CD4-positive, alpha-beta T cell treated with Interleukin-12 subunit alpha and Interleukin-12 subunit beta, for 1 hour (primary cell): ENCODE data around the gene SBK1.
A peak's percentile ranks its signal among the peaks of the same experiment; 100 is the strongest.
"Not testable (repeated sequence)": the region's sequence is repeated elsewhere in the genome, so short reads cannot be mapped to it uniquely, and the experiment has no call there.

Experiments used
- DNase-seq: peaks from one replicate; pipeline ENCODE4 v3.0.0-alpha.2; 2020

The SBK1 gene

DNA sequence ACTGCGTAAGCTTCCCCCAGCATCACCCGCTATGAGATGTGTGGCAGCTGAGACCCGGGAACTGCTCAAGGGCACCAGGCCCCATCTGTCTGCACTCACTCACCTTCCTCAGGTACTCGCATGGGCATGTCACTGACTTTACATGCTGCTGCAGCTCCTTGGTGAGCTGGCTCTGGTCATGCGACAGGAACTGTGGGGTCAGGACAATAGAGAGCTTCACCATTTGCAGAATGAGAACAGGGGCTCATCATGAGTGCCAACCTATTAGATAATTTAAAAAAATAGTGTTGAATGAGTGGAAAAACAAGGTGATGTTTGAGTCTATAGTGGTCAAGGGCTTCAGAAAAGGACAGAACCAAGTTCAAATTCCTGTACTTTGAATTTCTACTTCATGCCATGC, 70.3 kb downstream of the SBK1 start:
- not testable (repeated sequence) for DNase-seq

DNA sequence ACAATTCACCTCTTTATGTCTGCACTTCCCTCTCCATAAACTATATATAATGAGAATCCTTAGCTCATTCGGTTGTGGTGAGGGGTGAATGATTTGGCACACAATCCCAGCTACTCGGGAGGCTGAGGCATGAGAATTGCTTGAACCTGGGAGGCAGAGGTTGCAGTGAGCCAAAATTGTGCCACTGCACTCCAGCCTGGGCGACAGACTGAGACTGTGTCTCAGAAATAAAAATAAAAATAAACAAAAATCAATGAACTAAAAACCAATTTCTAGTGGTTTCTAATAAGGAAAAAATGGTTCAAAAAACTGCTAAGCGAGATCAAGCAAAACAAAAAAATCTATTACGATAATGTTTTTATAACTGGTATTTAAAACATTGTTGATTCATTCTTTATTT, 71.1 kb downstream of the SBK1 start, which contains the start of gene NPIPB6:
Gene NPIPB6, minus strand, starts transcription at position 101 of the 400 bp plus-strand sequence. CDS start 686 bp downstream, outside the sequence.
- DNase-seq = not testable (repeated sequence)

DNA sequence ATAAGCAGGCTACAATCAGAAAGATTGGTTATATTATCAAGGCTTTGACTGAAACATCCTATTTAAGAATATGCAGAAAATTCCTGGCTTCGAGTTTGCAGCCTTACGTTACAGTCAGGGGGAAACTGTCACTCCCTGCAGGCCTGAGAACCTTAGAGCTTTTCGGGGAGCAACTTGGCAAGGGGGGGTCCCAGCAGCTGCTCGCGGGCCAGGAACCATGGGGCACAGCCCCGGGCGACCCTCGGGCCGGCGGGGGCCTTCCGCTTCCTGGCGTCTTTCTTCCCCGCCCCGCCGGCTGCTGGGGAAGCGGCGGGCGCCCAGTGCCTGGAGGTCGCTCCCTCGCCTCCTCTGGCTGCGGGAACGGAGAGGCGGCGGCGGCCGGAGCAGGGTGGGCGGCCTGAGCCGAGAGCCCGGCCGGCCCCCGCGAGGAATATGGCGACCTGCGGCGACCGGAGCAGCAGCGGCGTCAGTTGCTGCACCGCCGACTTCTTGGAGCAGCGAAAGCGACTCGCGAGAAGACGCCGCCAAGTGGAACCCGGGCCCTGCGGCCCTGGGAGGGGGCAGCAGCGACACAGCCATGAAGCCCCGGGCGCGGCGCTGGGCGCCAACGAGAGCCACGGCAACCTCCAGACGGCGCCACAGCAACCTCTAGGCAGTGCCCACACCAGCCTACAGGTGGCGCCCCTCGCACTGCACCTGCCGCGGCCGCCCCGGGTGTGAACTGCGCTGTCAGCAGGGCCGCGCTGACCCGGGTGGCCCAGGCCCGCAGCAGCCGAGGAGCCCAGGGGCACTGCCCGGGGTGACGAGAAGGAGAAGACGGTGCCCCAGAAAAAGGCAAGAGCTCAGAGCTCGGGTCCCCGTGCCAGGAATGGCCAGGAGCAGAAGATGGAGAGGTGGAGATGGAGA, 72.2 kb downstream of the SBK1 start:
- peak; percentile 16 for DNase-seq

DNA sequence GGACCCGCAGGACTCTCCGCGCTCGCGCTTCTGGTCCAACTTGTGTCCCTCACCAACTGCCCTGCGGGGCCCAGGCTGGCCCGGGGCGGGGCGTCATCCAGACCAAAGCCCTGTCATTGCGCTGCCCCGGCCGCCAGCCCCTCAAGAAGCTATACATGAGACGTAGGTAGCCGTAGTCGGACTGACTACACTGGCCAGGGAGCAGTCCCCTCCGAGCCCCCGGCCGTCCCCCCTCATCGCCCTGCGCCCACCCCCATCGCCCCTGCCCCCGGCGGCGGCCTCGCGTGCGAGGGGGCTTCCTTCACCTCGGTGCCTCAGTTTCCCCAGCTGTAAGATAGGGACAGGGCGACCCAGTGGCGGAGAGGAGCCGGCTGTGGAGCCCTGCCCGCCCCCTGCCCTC, 75.6 kb downstream of the SBK1 start:
- DNase-seq = not testable (repeated sequence)
